GM18505 (cell line): ENCODE measurements around the gene RIN1.
A peak's percentile ranks its signal among the peaks of the same experiment; 100 is the strongest.
"Not testable (repeated sequence)": the region's sequence is repeated elsewhere in the genome, so short reads cannot be mapped to it uniquely, and the experiment has no call there.

Experiments used
- ATAC-seq: cut with Tn5 transposase; IDR thresholded peaks from one replicate; pipeline ENCODE4 v1.9.1; 2021; ENCODE audit not compliant: unreplicated experiment
- POLR2A ChIP-seq: IDR thresholded peaks from 4 replicates; pipeline ENCODE4 v1.6.1; 2011; ENCODE audit warnings: borderline replicate concordance; ENCODE audit not compliant: insufficient read depth, insufficient read length; ENCODE audit errors: extremely low read depth

Gene RIN1

DNA sequence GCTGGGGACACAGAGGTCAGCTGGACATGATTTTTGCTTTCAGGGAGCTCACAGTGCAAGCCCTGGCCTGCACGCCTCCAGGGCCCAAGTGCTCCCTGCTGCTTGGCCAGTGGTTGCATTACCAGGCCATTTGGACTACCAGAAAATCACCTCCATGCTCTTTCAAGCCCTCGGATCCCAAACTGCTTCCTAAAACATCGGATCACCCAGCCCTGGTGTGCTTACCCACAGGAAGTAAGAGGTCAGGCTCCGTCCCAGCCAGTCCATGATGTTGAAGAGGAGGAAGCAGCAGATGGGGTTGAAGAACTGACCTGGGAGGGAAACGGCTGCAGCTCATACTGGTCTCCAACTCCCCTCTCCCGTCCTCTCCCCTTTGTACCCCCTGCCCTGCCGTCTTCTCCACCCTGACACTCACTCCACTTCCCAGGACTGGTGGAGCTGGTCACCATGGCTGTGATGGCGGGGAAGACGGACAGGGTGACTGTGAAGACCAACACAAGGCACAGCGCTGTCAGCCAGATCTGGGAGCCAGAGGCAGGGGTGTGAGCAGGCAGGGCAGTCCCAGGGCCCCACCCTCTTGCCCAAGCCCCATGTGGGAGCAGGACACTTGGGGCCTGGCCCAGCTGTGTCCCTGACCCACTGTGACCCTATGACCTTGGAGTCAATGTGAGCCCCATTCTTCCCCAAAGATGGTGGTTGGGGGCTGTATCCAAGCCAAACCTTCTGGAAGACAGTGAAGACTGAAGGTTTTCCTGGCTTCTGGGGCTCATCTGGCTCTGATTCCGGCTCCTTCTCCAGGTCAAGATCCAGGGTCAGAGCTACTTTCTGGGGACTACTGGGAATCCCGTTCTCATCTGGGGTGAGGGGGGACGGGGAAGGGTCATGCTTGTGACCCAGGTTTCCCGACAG is 29.7 kb upstream of the RIN1 start:
- no peak for TF ChIP-seq POLR2A
- ATAC-seq, result no peak

DNA sequence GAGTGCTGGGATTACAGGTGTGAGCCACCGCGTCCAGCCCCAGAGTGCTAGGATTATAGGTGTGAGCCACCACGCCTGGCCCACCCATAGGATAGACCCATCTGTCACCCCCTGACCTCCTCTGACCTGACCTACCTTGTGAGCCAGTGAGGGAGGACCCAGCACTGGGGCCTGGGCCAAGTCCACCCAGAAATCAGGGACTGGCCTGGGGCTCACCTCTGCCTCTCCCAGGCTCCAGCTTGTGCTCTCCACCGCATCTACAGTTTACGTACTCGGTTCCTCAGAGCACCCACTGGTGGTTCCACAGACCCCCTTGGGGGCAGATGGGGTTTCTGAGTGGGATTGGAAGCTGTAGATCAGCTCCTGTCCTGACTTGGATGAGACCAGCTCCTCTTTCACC is 28.9 kb upstream of the RIN1 start:
- no peak for TF ChIP-seq POLR2A
- ATAC-seq, result no peak

DNA sequence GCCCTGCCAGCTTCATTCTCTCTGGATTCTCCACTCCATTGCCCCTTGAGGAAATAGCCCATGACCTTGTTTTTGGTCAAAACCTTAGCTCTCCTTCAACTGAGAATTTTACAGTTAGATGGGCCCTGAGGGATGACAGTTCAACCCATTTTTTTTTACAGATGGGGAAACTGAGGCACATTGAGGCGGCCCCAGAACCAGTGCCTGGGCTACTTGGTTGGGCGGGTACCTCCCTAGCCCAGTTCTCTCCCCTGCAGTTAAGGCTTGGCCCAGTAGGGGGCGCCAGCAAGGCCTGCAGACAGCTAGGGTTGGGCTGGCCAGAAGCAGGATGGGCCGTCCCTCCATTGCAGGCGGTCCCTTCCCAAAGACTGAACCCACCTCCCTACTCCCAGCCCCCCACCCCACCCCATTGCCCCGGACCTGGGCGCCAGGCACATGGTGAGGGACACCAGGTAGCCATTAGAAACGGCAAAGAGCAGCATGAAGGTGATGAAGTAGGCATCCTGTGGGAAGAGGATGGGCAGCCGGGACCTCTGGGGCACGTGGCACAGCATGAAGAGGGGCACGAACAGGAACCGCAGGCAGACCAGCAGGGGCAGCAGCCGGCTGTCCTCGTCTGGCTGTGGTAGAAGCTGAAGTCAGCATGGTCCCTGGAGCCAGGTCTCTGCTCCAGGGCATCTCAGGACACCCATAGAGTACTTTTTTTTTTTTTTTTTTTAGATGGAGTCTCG is 27.7 kb upstream of the RIN1 start:
- TF ChIP-seq POLR2A, result no peak

DNA sequence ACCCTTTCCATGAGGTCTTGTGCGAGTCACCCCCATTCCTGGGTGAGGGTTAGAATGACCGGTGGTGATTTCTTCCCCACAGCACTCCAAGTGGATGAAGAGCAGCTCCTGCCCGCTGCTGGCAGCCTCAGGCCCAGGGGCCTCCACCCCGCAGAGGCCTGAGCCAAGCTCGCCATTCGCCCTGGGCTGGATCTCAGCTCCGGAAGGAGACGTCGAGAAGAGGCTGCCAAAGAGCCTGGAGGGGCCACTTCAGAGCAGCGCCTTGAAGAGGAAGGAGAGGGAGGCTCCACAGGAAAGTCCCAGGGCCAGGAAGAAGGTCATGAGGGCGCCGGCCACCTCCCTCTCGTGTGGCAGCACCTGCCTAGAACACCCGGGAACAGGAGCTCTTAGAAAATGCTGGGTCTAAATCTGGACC is 27.0 kb upstream of the RIN1 start:
- no peak for ATAC-seq
- TF ChIP-seq POLR2A, result no peak

More for the DNA sequence above, 27.7 kb upstream of the RIN1 start:
- no peak for ATAC-seq

DNA sequence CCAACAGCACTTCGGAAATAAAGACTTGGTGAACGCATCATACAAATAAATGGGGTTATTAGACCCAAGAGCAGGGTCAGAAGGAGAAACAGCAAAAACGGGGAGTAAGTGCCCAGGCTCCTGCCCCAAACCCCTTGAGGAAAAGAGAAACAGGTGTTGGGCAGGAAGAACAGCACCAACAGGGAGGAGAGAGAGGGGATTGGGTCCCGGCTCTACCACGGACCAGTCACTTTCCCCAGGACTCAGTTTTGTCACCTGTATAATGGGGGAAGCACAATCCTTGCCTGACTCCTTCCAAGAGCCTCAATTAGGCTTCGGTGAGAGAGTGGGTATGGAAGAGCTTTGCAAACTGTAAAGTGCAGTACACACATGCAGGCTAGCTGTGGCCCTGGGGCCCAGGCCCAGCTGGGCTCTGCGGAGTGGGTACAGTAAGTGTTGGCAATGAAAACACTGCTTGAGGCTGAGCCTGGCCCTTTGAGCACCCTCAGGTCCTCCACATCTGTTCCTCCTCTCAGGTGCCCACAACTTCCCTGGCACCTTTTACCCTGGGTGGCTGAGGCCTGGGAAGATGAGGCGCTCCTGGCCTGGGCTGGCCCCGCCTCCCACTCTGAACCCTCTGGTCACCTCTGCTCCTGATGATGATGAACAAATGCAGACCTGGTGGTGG is 26.4 kb upstream of the RIN1 start:
- no peak for TF ChIP-seq POLR2A
- ATAC-seq, result no peak

DNA sequence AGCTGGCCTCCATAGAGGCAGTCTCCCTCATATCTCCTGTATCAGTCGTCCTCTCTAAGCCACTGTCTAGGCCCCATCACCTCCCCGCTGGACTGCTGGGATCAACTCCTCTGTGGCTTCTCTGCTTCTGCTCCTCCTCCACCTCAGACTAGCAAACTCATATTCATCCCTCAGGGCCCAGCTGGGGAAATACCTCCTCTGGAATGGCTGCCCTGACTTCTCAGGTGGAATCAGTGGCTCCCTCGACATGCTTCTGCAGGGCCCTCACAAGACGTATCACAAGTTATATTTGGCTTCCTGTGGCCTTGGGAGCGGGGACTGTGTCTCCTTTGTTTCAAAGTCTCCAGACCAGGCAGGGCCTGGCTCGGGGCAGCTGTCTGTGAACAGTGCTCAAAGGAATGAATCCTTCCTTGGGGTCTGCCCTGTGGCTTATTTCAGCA is 25.3 kb upstream of the RIN1 start:
- no peak for TF ChIP-seq POLR2A
- no peak for ATAC-seq

DNA sequence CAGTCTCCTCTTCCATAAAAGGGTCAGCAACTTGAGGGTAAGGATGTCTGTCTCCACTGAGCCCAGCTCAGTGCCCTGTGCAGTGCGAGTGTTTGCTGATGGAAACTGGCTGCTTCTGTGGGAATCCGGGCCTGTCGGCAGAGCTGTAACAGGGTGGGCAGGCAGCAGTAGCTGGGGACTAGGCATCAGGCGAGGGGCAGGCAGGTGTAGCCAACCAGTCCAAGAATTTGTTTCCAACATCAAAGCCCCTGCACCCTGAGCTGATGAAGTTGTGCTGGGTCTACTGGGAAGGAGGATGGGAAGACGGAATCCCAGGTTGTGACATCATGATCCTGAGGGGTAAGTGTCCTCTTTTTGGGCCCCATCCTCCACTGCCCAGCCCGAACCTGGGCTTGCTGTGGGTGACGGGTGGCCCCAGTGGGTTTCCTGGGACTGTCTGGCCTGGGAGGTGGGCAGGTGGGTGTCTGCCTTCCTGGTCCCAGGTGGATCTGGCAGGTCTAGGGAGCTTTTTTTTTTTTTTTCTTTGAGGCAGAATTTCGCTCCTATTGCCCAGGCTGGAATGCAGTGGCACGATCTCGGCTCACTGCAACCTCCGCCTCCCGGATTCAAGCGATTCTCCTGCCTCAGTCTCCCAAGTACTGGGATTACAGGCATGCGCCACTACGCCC is 24.3 kb upstream of the RIN1 start:
- no peak for ATAC-seq
- no peak for TF ChIP-seq POLR2A

DNA sequence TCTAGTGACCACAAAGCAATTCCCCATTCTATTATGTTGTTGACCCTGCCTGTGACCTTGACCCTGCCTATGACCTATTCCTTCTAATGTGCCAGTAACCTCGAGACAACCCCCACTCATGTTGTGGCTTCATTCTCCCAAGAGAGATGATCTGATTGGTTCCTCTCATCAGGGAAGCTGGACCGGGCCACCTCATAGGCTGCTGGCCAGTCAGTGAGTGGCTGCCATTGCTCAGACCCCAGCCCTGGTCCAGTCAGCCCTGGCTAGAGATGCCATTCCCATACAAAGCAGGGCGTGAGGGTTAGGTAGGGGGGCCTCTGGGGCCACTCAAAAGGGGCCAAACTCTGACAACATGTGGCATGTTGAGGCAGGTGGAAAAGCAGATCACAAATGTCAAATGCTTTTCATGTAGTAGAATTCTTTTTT is 23.4 kb upstream of the RIN1 start:
- no peak for ATAC-seq
- peak; percentile 19 for TF ChIP-seq POLR2A

DNA sequence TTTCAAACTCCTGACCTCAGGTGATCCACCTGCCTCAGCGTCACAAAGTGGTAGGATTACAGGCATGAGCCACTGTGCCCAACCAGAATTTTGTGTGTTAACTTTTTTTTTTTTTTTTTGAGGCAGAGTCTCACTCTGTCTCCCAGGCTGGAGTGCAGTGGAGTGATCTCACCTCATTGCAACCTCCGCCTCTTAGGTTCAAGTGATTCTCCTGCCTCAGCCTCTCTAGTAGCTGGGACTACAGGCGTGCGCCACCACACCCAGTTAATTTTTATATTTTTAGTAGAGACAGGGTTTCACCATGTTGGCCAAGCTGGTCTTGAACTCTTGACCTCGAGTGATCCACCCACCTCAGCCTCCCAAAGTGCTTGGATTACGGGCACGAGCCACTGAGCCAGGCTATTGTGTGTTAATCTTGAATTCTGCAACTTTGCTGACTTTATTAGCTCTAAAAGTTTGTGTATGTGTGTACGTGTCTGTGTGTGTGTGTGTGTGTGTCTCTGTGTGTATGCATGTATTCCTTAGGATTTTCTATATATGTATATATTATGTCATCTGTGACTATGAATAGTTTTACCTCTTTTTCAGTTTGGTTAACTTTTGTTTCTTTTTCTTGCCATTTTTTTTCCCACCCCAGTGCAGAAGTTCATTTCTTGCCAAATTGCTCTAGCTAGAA is 14.5 kb upstream of the RIN1 start:
- ATAC-seq, result not testable (repeated sequence)

DNA sequence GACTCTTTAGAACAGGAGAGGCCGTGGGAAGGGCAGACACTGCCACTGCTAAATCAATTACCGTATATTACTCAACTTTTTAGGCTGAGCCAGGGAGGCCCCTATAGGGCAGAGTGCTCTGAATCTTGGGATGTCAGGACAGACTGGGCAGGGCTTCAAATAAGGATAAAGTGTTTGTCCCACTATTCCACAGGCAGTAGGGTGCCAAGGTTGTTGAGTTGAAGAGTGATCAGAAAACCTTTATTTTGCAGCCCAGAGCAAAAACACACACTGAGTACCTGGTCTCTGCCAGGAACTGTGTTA is 12.8 kb upstream of the RIN1 start:
- no peak for ATAC-seq
- TF ChIP-seq POLR2A, result no peak

DNA sequence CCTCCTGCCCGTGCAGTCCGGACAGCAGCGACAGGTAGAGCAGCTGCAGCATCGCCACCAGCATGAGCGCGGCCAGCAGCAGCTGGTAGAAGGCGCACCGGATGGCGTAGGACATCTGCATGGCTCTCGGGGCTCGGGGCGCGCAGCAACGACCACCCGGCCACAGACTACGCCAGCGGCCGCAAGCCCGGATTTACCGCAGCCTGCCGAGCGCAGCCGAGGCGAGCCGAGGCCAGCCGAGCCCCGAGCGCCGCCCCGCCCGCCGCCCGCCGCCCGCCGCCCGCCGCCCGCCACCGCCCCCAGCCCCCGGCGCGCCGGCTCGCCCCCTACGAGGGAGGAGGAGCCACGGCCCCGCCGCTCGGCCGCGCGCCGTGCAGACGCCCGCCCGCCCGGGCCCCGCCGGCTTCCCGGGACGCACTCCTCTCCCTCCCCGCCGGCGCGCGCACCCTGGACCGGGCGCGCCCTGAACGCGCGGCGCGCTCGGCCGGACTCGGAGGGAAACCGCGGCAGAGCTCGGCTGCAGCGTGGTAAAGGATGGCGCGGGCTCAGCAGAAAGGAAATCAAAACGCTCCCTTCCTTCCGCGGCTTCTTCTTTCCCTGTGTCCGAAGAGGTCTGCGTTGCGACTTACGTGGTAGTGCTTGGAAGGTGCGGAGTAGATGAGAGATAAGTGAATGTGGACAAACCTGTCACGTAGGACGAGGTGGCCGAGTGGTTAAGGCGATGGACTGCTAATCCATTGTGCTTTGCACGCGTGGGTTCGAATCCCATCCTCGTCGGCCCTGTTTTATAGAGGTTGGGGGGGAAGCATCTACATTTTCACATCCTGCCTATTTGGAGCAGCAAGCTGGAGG is 11.4 kb upstream of the RIN1 start, which contains the start of gene B4GAT1:
TSS of gene B4GAT1 (minus strand) at position 205 of the 852 bp plus-strand sequence. CDS start at position 121, 84 bp downstream.
- peak; percentile 69 for TF ChIP-seq POLR2A
- peak; percentile 38 for ATAC-seq

DNA sequence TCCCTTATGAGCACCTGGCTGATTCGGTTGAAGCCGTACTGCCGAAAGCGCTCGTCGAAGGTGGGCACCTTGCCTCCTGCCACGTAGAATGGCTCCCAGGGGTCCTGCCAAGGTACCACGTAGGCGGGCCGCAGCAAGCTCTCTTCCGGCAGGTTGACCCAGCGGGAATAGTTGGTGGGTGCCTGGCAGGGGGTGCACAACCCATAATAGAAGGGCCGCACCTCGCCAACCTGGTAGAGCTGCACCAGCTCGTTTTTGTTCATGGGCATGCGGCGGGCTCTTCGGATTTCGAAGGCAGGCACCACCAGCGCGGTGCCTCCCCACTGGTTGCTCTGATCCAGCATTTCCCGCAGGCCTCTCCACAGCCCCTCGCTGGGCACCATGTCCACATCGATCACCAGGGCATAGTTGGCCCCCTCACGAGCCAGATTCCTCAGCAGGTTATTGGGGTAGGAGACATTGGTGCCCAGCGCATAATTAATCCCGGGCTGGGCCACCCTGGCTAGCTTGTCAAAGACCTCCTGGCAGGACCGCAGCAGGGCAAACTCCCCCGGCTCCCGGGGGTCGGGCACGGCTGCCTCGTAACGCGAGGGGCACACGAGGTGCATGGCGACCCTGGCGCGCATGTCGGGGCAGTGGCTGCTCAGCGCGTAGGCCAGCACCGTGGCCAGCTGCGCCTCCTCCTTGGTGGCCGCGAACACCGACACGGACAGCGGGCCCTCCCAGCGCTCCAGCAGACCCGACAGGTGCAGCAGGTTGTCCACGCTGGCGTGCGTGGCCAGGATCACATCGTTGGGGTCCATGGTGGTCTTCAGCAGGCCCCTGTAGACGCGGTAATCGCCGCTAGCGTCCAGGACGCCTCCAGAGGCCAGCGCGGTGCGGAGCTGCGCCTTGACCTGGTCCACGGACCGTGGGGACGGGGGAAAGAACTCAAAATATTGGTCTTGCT is 10.5 kb upstream of the RIN1 start:
- no peak for ATAC-seq
- TF ChIP-seq POLR2A, result no peak
